ENCODE data around the gene PBRM1. TPM values are rescaled to one million over a fixed set of nuclear protein-coding genes. Genes with fewer than 3 reads are reported as not detected.
"Not testable (repeated sequence)": the region's sequence is repeated elsewhere in the genome, so short reads cannot be mapped to it uniquely, and the experiment has no call there.

PBRM1 gene
- total RNA-seq, 1 donor from 2014 or later, result 78.3 TPM

GRCh38 chr3:52681596-52681995, 4.1 kb downstream of the PBRM1 start:
- peaks cover 32% of the 10 kb centered on the region for H3K36me3 Mint-ChIP-seq (ENCODE audit: unreplicated experiment)
- H3K27ac Mint-ChIP-seq (ENCODE audit: unreplicated experiment), result peak overlapping the region; percentile 85
- H3K27me3 Mint-ChIP-seq (ENCODE audit: unreplicated experiment), result no peaks in the 10 kb centered on the region
- peaks cover 48% of the 10 kb centered on the region for H3K4me1 Mint-ChIP-seq (ENCODE audit: unreplicated experiment)
- no peak for TF ChIP-seq CTCF (IDR thresholded peaks at IDR 0.05)
- H3K4me3 Mint-ChIP-seq (ENCODE audit: unreplicated experiment), result no peak overlapping the region
- H3K9me3 Mint-ChIP-seq (ENCODE audit: unreplicated experiment), result no peaks in the 10 kb centered on the region
- no peak for DNase-seq (ENCODE audit: extremely low spot score, unreplicated experiment)

- Mint-ChIP-seq H3K27me3 (ENCODE audit: unreplicated experiment) (no peaks in the 10 kb centered on the region), H3K9me3 (ENCODE audit: unreplicated experiment) (no peaks in the 10 kb centered on the region), H3K27ac (ENCODE audit: unreplicated experiment) (peak overlapping the region; percentile 74), H3K4me1 (ENCODE audit: unreplicated experiment) (peaks cover 42% of the 10 kb centered on the region), H3K36me3 (ENCODE audit: unreplicated experiment) (peaks cover 45% of the 10 kb centered on the region), H3K4me3 (ENCODE audit: unreplicated experiment) (no peak overlapping the region)
- no peak for DNase-seq (ENCODE audit: extremely low spot score, unreplicated experiment)
- TF ChIP-seq CTCF (IDR thresholded peaks at IDR 0.05), result no peak
These were observed 5.9 kb downstream of the PBRM1 start for GRCh38 chr3:52679811-52680210.

GRCh38 chr3:52679199-52679538, 6.5 kb downstream of the PBRM1 start:
- H3K36me3 Mint-ChIP-seq (ENCODE audit: unreplicated experiment), result peaks cover 46% of the 10 kb centered on the region
- H3K4me3 Mint-ChIP-seq (ENCODE audit: unreplicated experiment), result no peak overlapping the region
- H3K9me3 Mint-ChIP-seq (ENCODE audit: unreplicated experiment), result no peaks in the 10 kb centered on the region
- peaks cover 35% of the 10 kb centered on the region for H3K4me1 Mint-ChIP-seq (ENCODE audit: unreplicated experiment)
- H3K27ac Mint-ChIP-seq (ENCODE audit: unreplicated experiment), result peak overlapping the region; percentile 74
- H3K27me3 Mint-ChIP-seq (ENCODE audit: unreplicated experiment), result no peaks in the 10 kb centered on the region
- TF ChIP-seq CTCF (IDR thresholded peaks at IDR 0.05), result no peak
- DNase-seq (ENCODE audit: extremely low spot score, unreplicated experiment), result no peak

GRCh38 chr3:52678265-52679198, 7.2 kb downstream of the PBRM1 start:
- DNase-seq (ENCODE audit: extremely low spot score, unreplicated experiment), result no peak
- H3K27me3 Mint-ChIP-seq (ENCODE audit: unreplicated experiment), result no peaks in the 10 kb centered on the region
- TF ChIP-seq CTCF (IDR thresholded peaks at IDR 0.05), result no peak
- H3K27ac Mint-ChIP-seq (ENCODE audit: unreplicated experiment), result peak overlapping the region; percentile 74
- H3K36me3 Mint-ChIP-seq (ENCODE audit: unreplicated experiment), result peaks cover 46% of the 10 kb centered on the region
- H3K9me3 Mint-ChIP-seq (ENCODE audit: unreplicated experiment), result no peaks in the 10 kb centered on the region
- peaks cover 29% of the 10 kb centered on the region for H3K4me1 Mint-ChIP-seq (ENCODE audit: unreplicated experiment)
- H3K4me3 Mint-ChIP-seq (ENCODE audit: unreplicated experiment), result no peak overlapping the region

DNA sequence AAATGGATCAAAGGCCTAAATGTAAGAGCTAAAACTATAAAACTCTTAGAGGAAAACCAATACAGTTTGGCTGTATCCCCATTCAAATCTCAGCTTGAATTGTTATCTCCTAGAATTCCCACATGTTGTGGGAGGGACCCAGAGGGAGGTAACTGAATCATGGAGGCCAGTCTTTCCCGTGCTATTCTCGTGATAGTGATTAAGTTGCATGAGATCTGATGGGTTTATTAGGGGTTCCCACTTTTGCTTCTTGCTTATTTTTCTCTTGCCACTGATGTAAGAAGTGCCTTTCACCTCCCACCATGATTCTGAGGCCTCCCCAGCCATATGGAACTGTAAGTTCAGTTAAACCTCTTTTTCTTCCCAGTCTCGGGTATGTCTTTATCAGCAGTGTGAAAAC, 9.5 kb downstream of the PBRM1 start:
- peaks cover 23% of the 10 kb centered on the region for H3K4me1 Mint-ChIP-seq (ENCODE audit: unreplicated experiment)
- H3K27me3 Mint-ChIP-seq (ENCODE audit: unreplicated experiment); H3K9me3 Mint-ChIP-seq (ENCODE audit: unreplicated experiment); DNase-seq (ENCODE audit: extremely low spot score, unreplicated experiment); H3K4me3 Mint-ChIP-seq (ENCODE audit: unreplicated experiment): not testable (repeated sequence)
- peaks cover 57% of the 10 kb centered on the region for H3K36me3 Mint-ChIP-seq (ENCODE audit: unreplicated experiment)
- peak overlapping the region; percentile 13 for H3K27ac Mint-ChIP-seq (ENCODE audit: unreplicated experiment)
